GM23248 (cell line): ENCODE measurements around the gene LSM12. TPM values are rescaled to one million over a fixed set of nuclear protein-coding genes. Genes with fewer than 3 reads are reported as not detected.
A peak's percentile ranks its signal among the peaks of the same experiment; 100 is the strongest.

Experiments
- DNase-seq: peaks from one replicate; pipeline ENCODE4 v3.0.0-alpha.2; 2015
- H2AFZ ChIP-seq: fragments of 200-600 bp; sonication (generic); 2 replicates; pipeline ENCODE4 v1.6.1; 2016; ENCODE audit warnings: antibody characterized with exemption
- H3F3A ChIP-seq: fragments of 200-600 bp; sonication (generic); 2 replicates; pipeline ENCODE4 v1.6.1; 2016; ENCODE audit warnings: mild to moderate bottlenecking, antibody characterized with exemption, mixed run types; ENCODE audit not compliant: insufficient read depth
- H3K27ac ChIP-seq: fragments of 200-600 bp; sonication (generic); 2 replicates; pipeline ENCODE4 v1.5.1; 2016; ENCODE audit warnings: mild to moderate bottlenecking
- H3K27me3 ChIP-seq: fragments of 200-600 bp; sonication (generic); replicated peaks from 2 replicates; pipeline ENCODE4 v1.6.1; 2016; ENCODE audit warnings: mild to moderate bottlenecking; ENCODE audit not compliant: insufficient read depth
- H3K36me3 ChIP-seq: fragments of 200-600 bp; sonication (generic); 2 replicates; pipeline ENCODE4 v1.6.1; 2016; ENCODE audit warnings: low read depth, mild to moderate bottlenecking
- H3K4me1 ChIP-seq: fragments of 200-600 bp; sonication (generic); 2 replicates; pipeline ENCODE4 v1.6.1; 2016; ENCODE audit warnings: mild to moderate bottlenecking; ENCODE audit not compliant: insufficient read depth
- H3K4me2 ChIP-seq: fragments of 200-600 bp; sonication (generic); one replicate; pipeline ENCODE4 v1.6.1; 2016; ENCODE audit warnings: mild to moderate bottlenecking; ENCODE audit not compliant: unreplicated experiment
- H3K4me3 ChIP-seq: fragments of 200-600 bp; sonication (generic); 2 replicates; pipeline ENCODE4 v1.5.1; 2016; ENCODE audit warnings: mild to moderate bottlenecking
- H3K79me2 ChIP-seq: fragments of 200-600 bp; sonication (generic); 2 replicates; pipeline ENCODE4 v1.6.1; 2016; ENCODE audit warnings: mild to moderate bottlenecking; ENCODE audit not compliant: insufficient read depth
- H3K9ac ChIP-seq: fragments of 200-600 bp; sonication (generic); 2 replicates; pipeline ENCODE4 v1.6.1; 2016; ENCODE audit warnings: mild to moderate bottlenecking
- H3K9me2 ChIP-seq: fragments of 200-600 bp; sonication (generic); 2 replicates; pipeline ENCODE4 v1.6.1; 2016; ENCODE audit warnings: mixed run types, mild to moderate bottlenecking, moderate library complexity; ENCODE audit not compliant: insufficient read depth
- H3K9me3 ChIP-seq: fragments of 200-600 bp; sonication (generic); one replicate; pipeline ENCODE4 v1.6.1; 2017; ENCODE audit warnings: low read depth
- H4K20me1 ChIP-seq: fragments of 200-600 bp; sonication (generic); 2 replicates; pipeline ENCODE4 v1.6.0; 2016; ENCODE audit not compliant: insufficient read depth
- EZH2 ChIP-seq: fragments of 200-600 bp; sonication (generic); IDR thresholded peaks from 2 replicates; pipeline ENCODE4 v1.6.1; 2018; ENCODE audit warnings: antibody characterized with exemption, mild to moderate bottlenecking; ENCODE audit not compliant: insufficient read depth, poor library complexity, severe bottlenecking
- EZH2phosphoT487 ChIP-seq: fragments of 200-600 bp; sonication (generic); IDR thresholded peaks from 2 replicates; pipeline ENCODE4 v1.6.1; 2018; ENCODE audit warnings: antibody characterized with exemption, moderate library complexity, mild to moderate bottlenecking, low read depth; ENCODE audit not compliant: insufficient read depth
- WGBS, 2 experiments: methylation state at CpG; one replicate each; pipeline ENCODE4 v1.1.6; 2015 to 2017; ENCODE audit warnings: low lambda C conversion rate in 2 of 2, low coverage in 1 of 2; ENCODE audit errors: missing lambda C conversion rate in 2 of 2; 5-methylcytosine and 5-hydroxymethylcytosine counted together
- in situ Hi-C: fragments of 300-500 bp; cut with MboI; formaldehyde crosslinking; loops from 2 replicates; pipeline ENCODE4 v1.15.0; 2020
- polyA plus RNA-seq: library from polyadenylated mRNA; unstranded; fragments of >200 nt; fragmentation: Nextera tagmentation; extraction: Ambion mirVana; gene quantifications from 2 replicates; pipeline ENCODE4 v1.2.1, GENCODE V29; 2016
- total RNA-seq: library from RNA; depleted of rRNA; stranded (reverse); fragments of >200 nt; shearing (Covaris generic); gene quantifications from 2 replicates; pipeline ENCODE4 v1.2.3, GENCODE V29; 2014

The LSM12 gene
- total and polyA plus RNA-seq, 2 experiments from 2014 or later, result 36.1 to 122 TPM

DNA sequence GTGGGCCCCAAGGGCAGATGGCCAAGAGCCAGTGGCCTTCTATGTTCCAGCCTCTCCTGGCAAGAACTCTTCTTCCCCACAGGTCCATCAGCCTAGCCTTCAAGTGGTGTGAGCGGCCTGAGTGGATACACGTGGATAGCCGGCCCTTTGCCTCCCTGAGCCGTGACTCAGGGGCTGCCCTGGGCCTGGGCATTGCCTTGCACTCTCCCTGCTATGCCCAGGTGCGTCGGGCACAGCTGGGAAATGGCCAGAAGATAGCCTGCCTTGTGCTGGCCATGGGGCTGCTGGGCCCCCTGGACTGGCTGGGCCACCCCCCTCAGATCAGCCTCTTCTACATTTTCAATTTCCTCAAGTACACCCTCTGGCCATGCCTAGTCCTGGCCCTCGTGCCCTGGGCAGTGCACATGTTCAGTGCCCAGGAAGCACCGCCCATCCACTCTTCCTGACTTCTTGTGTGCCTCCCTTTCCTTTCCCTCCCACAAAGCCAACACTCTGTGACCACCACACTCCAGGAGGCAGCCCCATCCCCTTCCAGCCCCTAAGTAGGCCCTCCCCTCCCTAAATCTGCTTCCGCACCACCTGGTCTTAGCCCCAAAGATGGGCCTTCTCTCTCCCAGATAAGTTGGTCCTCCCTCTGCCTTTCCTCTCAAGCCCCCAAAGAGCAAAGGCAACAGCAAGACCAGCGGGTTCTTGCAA, 9.3 kb upstream of the LSM12 start:
- Histone ChIP-seq H3K4me3 (no peak overlapping the region), H3K79me2 (peaks cover 46% of the 10 kb centered on the region), H3K9ac (no peak overlapping the region), H3K27ac (no peak overlapping the region), H3K4me2 (no peak overlapping the region), H3K9me3 (no peaks in the 10 kb centered on the region), H3K36me3 (peaks cover 4% of the 10 kb centered on the region; the same call in 1 of the 2 replicates), H3K9me2 (no peaks in the 10 kb centered on the region), H3F3A (peaks cover 24% of the 10 kb centered on the region), H2AFZ (no peak overlapping the region), H3K4me1 (peaks cover 11% of the 10 kb centered on the region), H4K20me1 (no peaks in the 10 kb centered on the region), H3K27me3 (no peaks in the 10 kb centered on the region)
- 76 to 80% methylated on average over 8 to 9 of the region's 10 CpGs for WGBS, 2 experiments
- in situ Hi-C loops, result no loop called here
- TF ChIP-seq EZH2phosphoT487 (no peak), EZH2 (no peak)
- no peak for DNase-seq

DNA sequence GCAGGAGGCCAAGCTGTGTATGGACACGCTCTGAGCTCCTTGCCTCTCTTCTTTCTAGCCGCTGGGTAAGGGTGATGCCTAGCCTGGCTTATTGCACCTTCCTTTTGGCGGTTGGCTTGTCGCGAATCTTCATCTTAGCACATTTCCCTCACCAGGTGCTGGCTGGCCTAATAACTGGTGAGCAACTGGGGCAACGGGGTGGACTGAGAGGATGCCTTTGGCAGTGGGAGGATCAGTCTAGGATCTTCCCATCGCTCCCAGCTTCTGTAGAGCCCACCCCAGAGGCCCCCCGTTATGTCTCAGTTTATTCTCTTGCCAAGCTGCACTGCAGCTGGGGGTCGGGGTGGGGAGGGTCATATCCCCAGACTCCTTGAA, 8.4 kb upstream of the LSM12 start:
- H3F3A ChIP-seq, result peaks cover 28% of the 10 kb centered on the region
- H3K79me2 ChIP-seq, result peaks cover 46% of the 10 kb centered on the region
- no peak overlapping the region for H3K4me2 ChIP-seq
- H3K9ac ChIP-seq, result no peak overlapping the region; the same call in 1 of the 2 replicates
- no peak for DNase-seq
- no peaks in the 10 kb centered on the region for H3K9me2 ChIP-seq
- H2AFZ ChIP-seq, result no peak overlapping the region
- 87 to 96% methylated on average over 9 of the region's 9 CpGs for WGBS, 2 experiments
- H3K9me3 ChIP-seq, result no peaks in the 10 kb centered on the region
- no peak overlapping the region for H3K27ac ChIP-seq
- in situ Hi-C loops, result no loop called here
- no peaks in the 10 kb centered on the region for H3K27me3 ChIP-seq
- H3K36me3 ChIP-seq, result peaks cover 4% of the 10 kb centered on the region; the same call in 1 of the 2 replicates
- no peak overlapping the region for H3K4me3 ChIP-seq
- H4K20me1 ChIP-seq, result no peaks in the 10 kb centered on the region
- peaks cover 14% of the 10 kb centered on the region for H3K4me1 ChIP-seq
- TF ChIP-seq EZH2, result no peak
- no peak for TF ChIP-seq EZH2phosphoT487

DNA sequence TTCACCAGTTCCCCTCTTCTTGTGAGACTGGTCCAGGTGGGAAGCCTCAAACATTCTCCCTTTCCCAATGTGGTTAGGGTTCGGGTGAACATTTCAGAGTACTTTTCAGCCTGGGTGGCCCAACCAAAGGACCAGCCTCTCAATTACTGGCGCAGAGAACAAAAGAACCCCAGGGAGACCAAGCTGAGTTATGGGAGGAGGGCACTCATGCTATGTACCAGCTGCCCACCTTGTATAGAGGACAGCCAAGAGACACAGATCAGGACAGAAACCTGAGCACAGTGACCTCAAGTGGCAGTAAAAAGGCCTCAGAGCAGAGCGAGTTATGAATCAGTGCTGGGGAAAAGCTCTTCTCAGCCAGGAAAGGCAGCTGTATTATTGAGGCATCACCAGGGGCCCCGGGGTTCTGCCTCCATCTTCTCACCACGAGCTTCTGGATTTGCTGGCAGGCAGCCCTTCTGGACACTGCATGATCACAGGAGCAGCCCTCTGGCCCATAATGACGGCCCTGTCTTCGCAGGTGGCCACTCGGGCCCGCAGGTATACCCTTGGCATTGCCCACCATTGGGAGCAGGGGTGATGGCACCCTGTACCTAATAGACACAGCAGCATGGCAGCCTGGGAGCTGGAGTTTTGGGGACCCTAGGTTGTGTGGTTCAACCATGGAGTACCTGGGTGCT, 7.9 kb upstream of the LSM12 start:
- Histone ChIP-seq H3K9me2 (no peaks in the 10 kb centered on the region), H3K9me3 (no peaks in the 10 kb centered on the region), H3K4me3 (no peak overlapping the region), H4K20me1 (no peaks in the 10 kb centered on the region), H3K27me3 (no peaks in the 10 kb centered on the region), H3F3A (peaks cover 30% of the 10 kb centered on the region), H3K4me2 (no peak overlapping the region), H3K9ac (no peak overlapping the region; the same call in 1 of the 2 replicates), H3K36me3 (peaks cover 4% of the 10 kb centered on the region; the same call in 1 of the 2 replicates), H3K27ac (no peak overlapping the region), H2AFZ (no peak overlapping the region), H3K79me2 (peaks cover 46% of the 10 kb centered on the region), H3K4me1 (peaks cover 17% of the 10 kb centered on the region)
- DNase-seq, result peak; percentile 34
- TF ChIP-seq EZH2 (no peak), EZH2phosphoT487 (no peak)
- in situ Hi-C loops, result no loop called here
- WGBS, 2 experiments, result 65 to 68% methylated on average over 9 of the region's 9 CpGs

DNA sequence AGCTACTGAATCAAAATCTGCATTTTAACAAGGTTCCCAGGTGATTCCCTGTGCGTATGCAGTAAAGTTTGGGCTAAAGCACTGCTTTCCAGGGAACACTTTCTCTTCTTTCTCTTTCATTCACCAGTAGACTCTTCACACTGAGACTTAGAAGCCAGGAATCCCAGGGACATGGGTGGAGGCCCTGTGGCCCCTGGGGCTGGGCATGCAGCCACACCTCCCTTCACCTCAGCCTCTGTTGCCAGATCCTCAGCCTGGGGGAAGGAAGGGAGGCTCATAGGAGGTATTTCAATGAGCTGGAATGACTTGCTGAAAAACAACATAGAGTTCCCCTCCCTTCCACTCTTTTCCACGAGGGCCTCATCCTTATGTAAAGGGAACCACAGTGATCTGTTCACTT, 5.3 kb upstream of the LSM12 start:
- H3K9me2 ChIP-seq, result no peaks in the 10 kb centered on the region
- peak overlapping the region; percentile 88 for H3K4me2 ChIP-seq
- in situ Hi-C loops, result no loop called here
- peak overlapping the region; percentile 82 for H3K4me3 ChIP-seq
- H3K27me3 ChIP-seq, result no peaks in the 10 kb centered on the region
- peaks cover 58% of the 10 kb centered on the region for H3K79me2 ChIP-seq
- DNase-seq, result peak; percentile 48
- peaks cover 37% of the 10 kb centered on the region for H3F3A ChIP-seq
- peak overlapping the region; percentile 90 for H3K9ac ChIP-seq
- no peak overlapping the region for H2AFZ ChIP-seq
- H3K9me3 ChIP-seq, result no peaks in the 10 kb centered on the region
- WGBS, 2 experiments, result 64 to 85% methylated on average over 2 of the region's 2 CpGs
- H4K20me1 ChIP-seq, result no peaks in the 10 kb centered on the region
- H3K36me3 ChIP-seq, result peaks cover 4% of the 10 kb centered on the region; the same call in 1 of the 2 replicates
- TF ChIP-seq EZH2 (no peak), EZH2phosphoT487 (no peak)
- peaks cover 24% of the 10 kb centered on the region for H3K4me1 ChIP-seq
- H3K27ac ChIP-seq, result peak overlapping the region; percentile 95
